Caco-2 (cell line): Measurements from ENCODE around the gene PMPCA. TPM values are rescaled to one million over a fixed set of nuclear protein-coding genes. Genes with fewer than 3 reads are reported as not detected.

ENCODE experiments used
- BruUV-seq: library from RNA; stranded (reverse); fragments of 400-500 nt; replicated peaks from 2 replicates; lab custom pipeline; 2021; lab: Mats Ljungman, UMichigan
- CTCF ChIA-PET: fragments of 300-600 bp; sonication (Branson Sonifier 250); formaldehyde crosslinking; loops from one replicate; lab custom pipeline; 2022; ENCODE audit warnings: antibody characterized with exemption; lab: Charles Lee
- POLR2A ChIA-PET: fragments of 300-600 bp; sonication (Branson Sonifier 250); formaldehyde crosslinking; loops from one replicate; lab custom pipeline; 2022; ENCODE audit warnings: antibody characterized with exemption; lab: Charles Lee
- DNase-seq, 2 experiments: peaks; one replicate each; pipeline versions ENCODE4 v3.0.0 to v3.0.0-alpha.2; 2020 to 2022
- H3K27me3 ChIP-seq: replicated peaks from 2 replicates; pipeline ENCODE4 v1.6.0; 2011; ENCODE audit warnings: low read length; ENCODE audit not compliant: control insufficient read depth, insufficient read depth
- H3K36me3 ChIP-seq: 2 replicates; pipeline ENCODE4 v1.5.1; 2011; ENCODE audit warnings: low read length; ENCODE audit not compliant: control insufficient read depth, insufficient read depth
- H3K4me1 ChIP-seq: fragments of 250-450 bp; sonication (Bioruptor Pico); 2 replicates; pipeline ENCODE4 v1.5.1; 2020; ENCODE audit warnings: mild to moderate bottlenecking
- H3K4me3 ChIP-seq: 2 replicates; pipeline ENCODE4 v1.5.1; 2011; ENCODE audit warnings: low read depth, mild to moderate bottlenecking, control low read depth, low read length
- H3K9me3 ChIP-seq: fragments of 250-450 bp; sonication (Bioruptor Pico); 2 replicates; pipeline ENCODE4 v1.5.1; 2020; ENCODE audit warnings: mild to moderate bottlenecking, moderate library complexity
- H3K27ac Mint-ChIP-seq: one replicate; pipeline ENCODE4 v1.8.0; 2022; ENCODE audit warnings: mixed read lengths; ENCODE audit not compliant: unreplicated experiment
- H3K27me3 Mint-ChIP-seq: one replicate; pipeline ENCODE4 v1.8.0; 2022; ENCODE audit warnings: mixed read lengths; ENCODE audit not compliant: insufficient read depth, unreplicated experiment
- H3K36me3 Mint-ChIP-seq: one replicate; pipeline ENCODE4 v1.8.0; 2022; ENCODE audit warnings: mild to moderate bottlenecking, mixed read lengths; ENCODE audit not compliant: insufficient read depth, unreplicated experiment
- H3K4me1 Mint-ChIP-seq: one replicate; pipeline ENCODE4 v1.8.0; 2022; ENCODE audit warnings: low read depth, mixed read lengths; ENCODE audit not compliant: unreplicated experiment
- H3K4me3 Mint-ChIP-seq: one replicate; pipeline ENCODE4 v1.8.0; 2022; ENCODE audit warnings: mild to moderate bottlenecking, moderate library complexity, mixed read lengths; ENCODE audit not compliant: unreplicated experiment
- H3K9me3 Mint-ChIP-seq: one replicate; pipeline ENCODE4 v1.8.0; 2022; ENCODE audit warnings: mixed read lengths; ENCODE audit not compliant: unreplicated experiment
- CTCF ChIP-seq, 2 experiments: fragments of 200-600 bp in 1 of 2; IDR thresholded peaks; 1 replicate in 1 of 2; 2 replicates in 1 of 2; pipeline versions ENCODE4 v1.5.1 to v1.8.0; 2011 to 2022; ENCODE audit warnings: antibody characterized with exemption in 1 of 2, control low read depth in 1 of 2, inconsistent platforms in 1 of 2, low read depth in 1 of 2, low read length in 1 of 2, mild to moderate bottlenecking in 1 of 2, moderate library complexity in 1 of 2; ENCODE audit not compliant: insufficient read depth in 1 of 2, severe bottlenecking in 1 of 2, unreplicated experiment in 1 of 2
- intact Hi-C: fragments of 100-400 bp; cut with micrococcal nuclease; formaldehyde crosslinking; loops from one replicate; pipeline ENCODE4 v1.10.0; 2022; ENCODE audit not compliant: unreplicated experiment
- total RNA-seq: library from RNA; stranded (reverse); gene quantifications from 2 replicates; pipeline ENCODE4 v1.2.3, GENCODE V29; 2022

PMPCA gene
- total RNA-seq, 1 experiment from 2014 or later = 91.5 TPM

- no peak overlapping the region for H3K4me3 ChIP-seq
- H3K4me1 Mint-ChIP-seq = no peaks in the 10 kb centered on the region
- H3K36me3 ChIP-seq = no peaks in the 10 kb centered on the region; the same call in 1 of the 2 replicates
- H3K4me3 Mint-ChIP-seq = no peak overlapping the region
- no peak for DNase-seq
- no peaks in the 10 kb centered on the region for H3K9me3 ChIP-seq
- CTCF ChIA-PET = no interaction called here
- intact Hi-C loops = loop anchor here (5.0 kb wide), 2 partner anchors 35 kb away; partner anchors contain the start of gene GPSM1
- no TSS peak for BruUV-seq
- no peaks in the 10 kb centered on the region for H3K27me3 Mint-ChIP-seq
- peaks cover 60% of the 10 kb centered on the region for H3K36me3 Mint-ChIP-seq
- no peak overlapping the region for H3K27ac Mint-ChIP-seq
- no peaks in the 10 kb centered on the region for H3K27me3 ChIP-seq
- H3K4me1 ChIP-seq = peaks cover 7% of the 10 kb centered on the region
- H3K9me3 Mint-ChIP-seq = no peaks in the 10 kb centered on the region
- POLR2A ChIA-PET = interaction anchor here (2.1 kb wide), 1 partner anchor 16 kb away, joined by 13 read pairs; no protein-coding TSS in a partner anchor
- TF ChIP-seq CTCF (IDR thresholded peaks at IDR 0.05; ENCODE audit: insufficient read depth in 1 of 2, low read depth in 1 of 2, low read length in 1 of 2, severe bottlenecking in 1 of 2, unreplicated experiment in 1 of 2) = no peak
Measured at GRCh38 chr9:136361754-136362449, 48.6 kb upstream of the PMPCA start.

GRCh38 chr9:136362450-136362784 lies 48.0 kb upstream of the PMPCA start:
- no peak for TF ChIP-seq CTCF (IDR thresholded peaks at IDR 0.05; ENCODE audit: insufficient read depth in 1 of 2, low read depth in 1 of 2, low read length in 1 of 2, severe bottlenecking in 1 of 2, unreplicated experiment in 1 of 2)
- Mint-ChIP-seq H3K36me3 (peaks cover 60% of the 10 kb centered on the region), H3K4me1 (no peaks in the 10 kb centered on the region), H3K4me3 (no peak overlapping the region), H3K9me3 (no peaks in the 10 kb centered on the region), H3K27ac (no peak overlapping the region), H3K27me3 (no peaks in the 10 kb centered on the region)
- Histone ChIP-seq H3K4me3 (no peak overlapping the region), H3K36me3 (no peaks in the 10 kb centered on the region; the same call in 1 of the 2 replicates), H3K4me1 (peaks cover 7% of the 10 kb centered on the region), H3K9me3 (no peaks in the 10 kb centered on the region), H3K27me3 (no peaks in the 10 kb centered on the region)
- intact Hi-C loops = loop anchor here (5.0 kb wide), 2 partner anchors 35 kb away; partner anchors contain the start of gene GPSM1
- BruUV-seq = no TSS peak
- ChIA-PET POLR2A (interaction anchor here (0.6 to 2.1 kb wide), 8 partner anchors 10 to 455 kb away, joined by 3 to 13 read pairs (median 4); partner anchors contain the start of genes CAMSAP1 and GPSM1), CTCF (interaction anchor here (0.6 to 1.7 kb wide), 11 partner anchors 10 to 708 kb away, joined by 3 to 49 read pairs (median 5); no protein-coding TSS in a partner anchor)
- no peak for DNase-seq

- H3K4me3 ChIP-seq = peak within 1 kb of the TSS; percentile 98
- BruUV-seq = no TSS peak
- intact Hi-C loops = loop anchor here (1.0 to 5.0 kb wide), 3 partner anchors 17 to 36 kb away; partner anchors contain the start of gene GPSM1
- no peaks in the 10 kb centered on the region; the same call in 1 of the 2 replicates for H3K36me3 ChIP-seq
- Mint-ChIP-seq H3K27ac (peak within 1 kb of the TSS; percentile 32), H3K36me3 (peaks cover 58% of the 10 kb centered on the region), H3K4me1 (no peaks in the 10 kb centered on the region), H3K27me3 (no peaks in the 10 kb centered on the region), H3K4me3 (peak within 1 kb of the TSS; percentile 73), H3K9me3 (no peaks in the 10 kb centered on the region)
- peak; percentile 96 to 97 for DNase-seq
- H3K27me3 ChIP-seq = no peaks in the 10 kb centered on the region
- H3K4me1 ChIP-seq = peaks cover 7% of the 10 kb centered on the region
- peak; percentile 87 to 97 for TF ChIP-seq CTCF (IDR thresholded peaks at IDR 0.05; ENCODE audit: insufficient read depth in 1 of 2, low read depth in 1 of 2, low read length in 1 of 2, severe bottlenecking in 1 of 2, unreplicated experiment in 1 of 2)
- CTCF ChIA-PET = interaction anchor here (0.6 to 1.7 kb wide), 15 partner anchors 9 to 707 kb away, joined by 3 to 49 read pairs (median 4); no protein-coding TSS in a partner anchor
- no peaks in the 10 kb centered on the region for H3K9me3 ChIP-seq
- POLR2A ChIA-PET = interaction anchor here (0.6 to 2.1 kb wide), 8 partner anchors 9 to 456 kb away, joined by 3 to 13 read pairs (median 4); partner anchors contain the start of genes CAMSAP1 and GPSM1
Measured at GRCh38 chr9:136363106-136363948, 47.1 kb upstream of the PMPCA start, which contains the start of gene DNLZ. Gene DNLZ (minus strand): TSS chr9:136363744. CDS start chr9:136363714, 30 bp downstream.
